CD14-positive monocyte (primary cell): ENCODE data around the gene DMRT1. TPM values are rescaled to one million over a fixed set of nuclear protein-coding genes. Genes with fewer than 3 reads are reported as not detected.
"Not testable (repeated sequence)": the region's sequence is repeated elsewhere in the genome, so short reads cannot be mapped to it uniquely, and the experiment has no call there.

Source experiments
- DNase-seq, 3 donors: peaks; one replicate each; pipeline ENCODE4 v3.0.0-alpha.2; 2011 to 2022
- H2AFZ ChIP-seq: 2 replicates; pipeline ENCODE4 v1.6.0; 2012; ENCODE audit warnings: mild to moderate bottlenecking, low read depth, low read length, inconsistent platforms; ENCODE audit not compliant: insufficient read depth, poor library complexity, severe bottlenecking
- H3K27ac ChIP-seq, 2 donors: 1 replicate in 1 of 2; 2 replicates in 1 of 2; pipeline ENCODE4 v1.5.1; 2012 to 2013; ENCODE audit warnings: low read length in 2 of 2, control low read depth in 1 of 2, inconsistent platforms in 1 of 2, low read depth in 1 of 2, mild to moderate bottlenecking in 1 of 2
- H3K27me3 ChIP-seq, 2 donors: one replicate each; pipeline versions ENCODE4 v1.6.0 to v1.6.1; 2011 to 2013; ENCODE audit warnings: low read length in 2 of 2; ENCODE audit not compliant: control insufficient read depth in 2 of 2, insufficient read depth in 2 of 2
- H3K36me3 ChIP-seq, 2 donors: replicated peaks in 1 of 2; 1 replicate in 1 of 2; 2 replicates in 1 of 2; pipeline versions ENCODE4 v1.5.1 to v1.6.1; 2012 to 2013; ENCODE audit warnings: low read length in 2 of 2, control low read depth in 1 of 2, inconsistent platforms in 1 of 2, mild to moderate bottlenecking in 1 of 2; ENCODE audit not compliant: insufficient read depth in 2 of 2, control insufficient read depth in 1 of 2
- H3K4me1 ChIP-seq, 2 donors: 1 replicate in 1 of 2; 2 replicates in 1 of 2; pipeline versions ENCODE4 v1.5.1 to v1.6.1; 2012 to 2013; ENCODE audit warnings: low read length in 2 of 2, control low read depth in 1 of 2, inconsistent platforms in 1 of 2, mild to moderate bottlenecking in 1 of 2, moderate library complexity in 1 of 2; ENCODE audit not compliant: insufficient read depth in 2 of 2, control insufficient read depth in 1 of 2
- H3K4me2 ChIP-seq: replicated peaks from 2 replicates; pipeline ENCODE3; 2012; ENCODE audit warnings: low read length, moderate library complexity, mild to moderate bottlenecking; ENCODE audit not compliant: poor library complexity, severe bottlenecking; ENCODE audit errors: extremely low read depth
- H3K4me3 ChIP-seq, 3 experiments: fragments of 200-600 bp in 1 of 3; sonication (generic) in 1 of 3; replicated peaks in 1 of 3; 1 replicate in 2 of 3; 2 replicates in 1 of 3; pipeline ENCODE4 v1.5.1; 2011 to 2013; ENCODE audit warnings: low read length in 3 of 3, mild to moderate bottlenecking in 3 of 3, control low read depth in 2 of 3, low read depth in 2 of 3, inconsistent platforms in 1 of 3, moderate library complexity in 1 of 3
- H3K79me2 ChIP-seq: 2 replicates; pipeline ENCODE4 v1.6.0; 2012; ENCODE audit warnings: mild to moderate bottlenecking, control low read depth, inconsistent platforms, low read length, moderate library complexity; ENCODE audit not compliant: insufficient read depth
- H3K9ac ChIP-seq: 2 replicates; pipeline ENCODE4 v1.6.0; 2017; ENCODE audit warnings: low read length, mild to moderate bottlenecking; ENCODE audit not compliant: insufficient read depth, poor library complexity, severe bottlenecking
- H3K9me3 ChIP-seq, 2 donors: replicated peaks in 1 of 2; 1 replicate in 1 of 2; 2 replicates in 1 of 2; pipeline versions ENCODE4 v1.5.1 to v1.6.1; 2012 to 2013; ENCODE audit warnings: low read length in 2 of 2, control low read depth in 1 of 2; ENCODE audit not compliant: control insufficient read depth in 1 of 2, insufficient read depth in 1 of 2
- H4K20me1 ChIP-seq: 2 replicates; pipeline ENCODE4 v1.6.0; 2012; ENCODE audit warnings: mild to moderate bottlenecking, low read length, control low read depth, moderate library complexity; ENCODE audit not compliant: insufficient read depth
- H3K27ac Mint-ChIP-seq, 7 donors: one replicate each; pipeline ENCODE4 v1.8.0; 2020; ENCODE audit warnings: mild to moderate bottlenecking in 7 of 7, mixed read lengths in 7 of 7, moderate library complexity in 6 of 7, inconsistent platforms in 2 of 7
- H3K27me3 Mint-ChIP-seq, 3 donors: one replicate each; pipeline ENCODE4 v1.8.0; 2021 to 2022; ENCODE audit warnings: low read depth in 3 of 3, mild to moderate bottlenecking in 3 of 3, mixed read lengths in 3 of 3, moderate library complexity in 3 of 3, inconsistent platforms in 1 of 3
- H3K36me3 Mint-ChIP-seq, 2 donors: one replicate each; pipeline ENCODE4 v1.8.0; 2020; ENCODE audit warnings: mixed read lengths in 2 of 2, inconsistent platforms in 1 of 2, mild to moderate bottlenecking in 1 of 2
- H3K4me1 Mint-ChIP-seq: one replicate; pipeline ENCODE4 v1.8.0; 2020; ENCODE audit warnings: mild to moderate bottlenecking, mixed read lengths
- H3K4me3 Mint-ChIP-seq, 2 donors: one replicate each; pipeline ENCODE4 v1.8.0; 2020; ENCODE audit warnings: mild to moderate bottlenecking in 2 of 2, mixed read lengths in 2 of 2, moderate library complexity in 1 of 2
- H3K9me3 Mint-ChIP-seq, 7 donors: one replicate each; pipeline ENCODE4 v1.8.0; 2020 to 2022; ENCODE audit warnings: mixed read lengths in 7 of 7, mild to moderate bottlenecking in 6 of 7, moderate library complexity in 6 of 7, inconsistent platforms in 2 of 7
- WGBS: methylation state at CpG from one replicate; pipeline ENCODE4 v1.1.5; 2013; ENCODE audit warnings: missing lambda C conversion rate; ENCODE audit not compliant: insufficient coverage; 5-methylcytosine and 5-hydroxymethylcytosine counted together
- intact Hi-C, 2 donors: fragments of 100-400 bp; cut with micrococcal nuclease; formaldehyde crosslinking; loops; one replicate each; pipeline versions ENCODE4 v1.15.0 to v1.15.1; 2023
- polyA plus RNA-seq, 3 donors: library from polyadenylated mRNA; depleted of rRNA in 1 of 3; unstranded in 2 of 3; stranded (reverse) in 1 of 3; fragments of 300-500 nt in 2 of 3; fragments of >200 nt in 1 of 3; fragmentation: Illumina TruSeq in 2 of 3; gene quantifications; 1 replicate in 2 of 3; 2 replicates in 1 of 3; pipeline ENCODE4 v1.2.3, GENCODE V29; 2012 to 2021
- TF ChIP-seq, protein P1 (sequence below): fragments of 200-600 bp; IDR thresholded peaks from one replicate; pipeline ENCODE4 v1.8.0; 2022; ENCODE audit warnings: antibody characterized with exemption, mild to moderate bottlenecking

The DMRT1 gene
- polyA plus RNA-seq, 3 donors: not detected

DNA sequence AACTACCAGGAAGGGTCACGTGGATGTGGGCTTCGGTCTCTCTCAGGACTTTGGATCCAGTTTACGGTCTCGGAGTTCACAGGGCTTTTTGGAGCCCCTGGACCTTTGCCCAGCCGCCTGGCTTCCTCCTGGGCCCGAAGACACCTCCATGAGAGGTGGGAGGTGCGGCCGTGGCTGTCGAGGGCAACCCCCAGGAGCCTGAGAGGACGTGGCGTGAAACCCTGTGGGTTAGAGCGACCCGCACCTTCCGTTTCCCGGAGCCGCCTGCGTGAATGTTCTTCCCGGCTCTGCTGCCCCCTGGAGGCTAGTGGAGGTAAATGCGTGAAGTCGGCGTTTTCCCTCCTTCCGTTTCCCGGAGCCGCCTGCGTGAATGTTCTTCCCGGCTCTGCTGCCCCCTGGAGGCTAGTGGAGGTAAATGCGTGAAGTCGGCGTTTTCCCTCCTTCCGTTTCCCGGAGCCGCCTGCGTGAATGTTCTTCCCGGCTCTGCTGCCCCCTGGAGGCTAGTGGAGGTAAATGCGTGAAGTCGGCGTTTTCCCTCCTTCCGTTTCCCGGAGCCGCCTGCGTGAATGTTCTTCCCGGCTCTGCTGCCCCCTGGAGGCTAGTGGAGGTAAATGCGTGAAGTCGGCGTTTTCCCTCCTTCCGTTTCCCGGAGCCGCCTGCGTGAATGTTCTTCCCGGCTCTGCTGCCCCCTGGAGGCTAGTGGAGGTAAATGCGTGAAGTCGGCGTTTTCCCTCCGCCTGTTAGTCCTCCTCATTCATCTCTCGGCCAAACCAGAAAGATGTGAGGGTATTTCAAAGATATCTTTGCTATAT lies 157.0 kb downstream of the DMRT1 start:
- peaks cover 20 to 23% of the 10 kb centered on the region in 2 donors for H3K4me1 ChIP-seq
- intact Hi-C loops, H4K20me1 ChIP-seq, DNase-seq, H3K9ac ChIP-seq, H3K36me3 Mint-ChIP-seq, H3K27ac ChIP-seq, H3K27me3 ChIP-seq, H3K79me2 ChIP-seq, H3K4me3 Mint-ChIP-seq, H3K36me3 ChIP-seq, H3K4me3 ChIP-seq, H2AFZ ChIP-seq, H3K4me2 ChIP-seq, H3K27ac Mint-ChIP-seq: not testable (repeated sequence)
- H3K4me1 Mint-ChIP-seq: peaks cover 25% of the 10 kb centered on the region
- WGBS: 97% methylated on average over 9 of the region's 55 CpGs
- H3K27me3 Mint-ChIP-seq: peaks cover 2 to 18% (median 4%) of the 10 kb centered on the region in 3 donors
- peaks cover 4 to 11% (median 7%) of the 10 kb centered on the region in 7 donors for H3K9me3 Mint-ChIP-seq
- peaks cover 0 to 11% of the 10 kb centered on the region in 2 donors for H3K9me3 ChIP-seq
- TF ChIP-seq, protein P1, sequence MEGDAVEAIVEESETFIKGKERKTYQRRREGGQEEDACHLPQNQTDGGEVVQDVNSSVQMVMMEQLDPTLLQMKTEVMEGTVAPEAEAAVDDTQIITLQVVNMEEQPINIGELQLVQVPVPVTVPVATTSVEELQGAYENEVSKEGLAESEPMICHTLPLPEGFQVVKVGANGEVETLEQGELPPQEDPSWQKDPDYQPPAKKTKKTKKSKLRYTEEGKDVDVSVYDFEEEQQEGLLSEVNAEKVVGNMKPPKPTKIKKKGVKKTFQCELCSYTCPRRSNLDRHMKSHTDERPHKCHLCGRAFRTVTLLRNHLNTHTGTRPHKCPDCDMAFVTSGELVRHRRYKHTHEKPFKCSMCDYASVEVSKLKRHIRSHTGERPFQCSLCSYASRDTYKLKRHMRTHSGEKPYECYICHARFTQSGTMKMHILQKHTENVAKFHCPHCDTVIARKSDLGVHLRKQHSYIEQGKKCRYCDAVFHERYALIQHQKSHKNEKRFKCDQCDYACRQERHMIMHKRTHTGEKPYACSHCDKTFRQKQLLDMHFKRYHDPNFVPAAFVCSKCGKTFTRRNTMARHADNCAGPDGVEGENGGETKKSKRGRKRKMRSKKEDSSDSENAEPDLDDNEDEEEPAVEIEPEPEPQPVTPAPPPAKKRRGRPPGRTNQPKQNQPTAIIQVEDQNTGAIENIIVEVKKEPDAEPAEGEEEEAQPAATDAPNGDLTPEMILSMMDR: peak; percentile 86

DNA sequence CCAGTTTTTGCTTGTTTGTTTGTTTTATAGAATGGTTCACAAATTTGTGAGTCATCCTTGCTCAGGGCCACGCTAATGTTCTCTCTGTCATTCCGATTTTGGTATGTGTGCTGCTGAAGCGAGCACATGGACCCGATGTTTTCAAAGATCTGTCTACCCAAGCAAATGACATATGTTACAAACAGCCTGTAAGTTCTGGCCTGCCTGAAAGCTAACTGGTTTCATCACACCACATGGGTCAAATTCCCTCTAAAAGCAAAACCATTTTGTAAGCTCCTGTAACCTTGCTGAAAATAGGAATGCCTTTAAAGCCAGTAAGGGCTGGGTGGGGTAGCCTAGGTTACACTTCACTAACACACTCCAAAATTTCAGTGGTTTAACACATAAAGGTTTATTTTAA lies 160.3 kb downstream of the DMRT1 start:
- Histone ChIP-seq H3K4me3 (no peak overlapping the region), H3K36me3 (no peaks in the 10 kb centered on the region), H3K27me3 (no peaks in the 10 kb centered on the region), H2AFZ (no peak overlapping the region), H3K4me2 (no peak overlapping the region), H3K27ac (no peak overlapping the region), H3K79me2 (no peaks in the 10 kb centered on the region), H3K4me1 (peaks cover 9 to 18% of the 10 kb centered on the region in 2 donors), H3K9ac (no peak overlapping the region), H4K20me1 (no peaks in the 10 kb centered on the region), H3K9me3 (peaks cover 0 to 11% of the 10 kb centered on the region in 2 donors)
- Mint-ChIP-seq H3K27ac (no peak overlapping the region), H3K4me3 (no peak overlapping the region), H3K4me1 (peaks cover 17% of the 10 kb centered on the region), H3K36me3 (no peaks in the 10 kb centered on the region), H3K9me3 (peaks cover 4 to 11% (median 7%) of the 10 kb centered on the region in 7 donors), H3K27me3 (peaks cover 4 to 16% (median 4%) of the 10 kb centered on the region in 3 donors)
- no peak for DNase-seq
- WGBS: 94% methylated on average over 3 of the region's 4 CpGs
- intact Hi-C loops: loop anchor here (10.0 kb wide), 2 partner anchors 387 to 527 kb away; no protein-coding TSS in a partner anchor
- TF ChIP-seq, protein P1: no peak
